Measurements from ENCODE around the gene PPP4R1. TPM values are rescaled to one million over a fixed set of nuclear protein-coding genes. Genes with fewer than 3 reads are reported as not detected.

Gene PPP4R1
- total RNA-seq, 1 experiment from 2014 or later, result 106 TPM

DNA sequence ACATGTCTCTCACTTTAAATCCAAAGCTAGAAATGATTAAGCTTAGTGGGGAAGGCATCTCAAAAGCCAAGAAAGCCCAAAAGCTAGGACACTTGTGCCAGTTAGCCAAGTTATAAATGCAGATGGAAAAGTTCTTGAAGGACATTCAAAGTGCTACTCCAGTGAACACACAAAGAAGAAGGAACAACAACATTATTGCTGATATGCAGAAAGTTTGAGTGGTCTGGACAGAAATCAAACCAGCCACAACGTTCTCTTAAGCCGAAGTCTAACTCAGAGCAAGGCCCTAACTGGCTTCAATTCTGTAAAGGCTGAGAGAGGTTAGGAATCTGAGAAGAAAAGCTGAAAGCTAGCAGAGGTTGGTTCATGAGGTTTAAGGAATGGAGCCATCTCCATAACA, 49.0 kb downstream of the PPP4R1 start:
- no peak overlapping the region for H2BK15ac ChIP-seq (ENCODE audit: low read depth, low read length)
- no CpG with 5 or more reads among the region's 2 CpGs for WGBS (ENCODE audit: extremely low coverage, insufficient read length, low lambda C conversion rate)
- no peak overlapping the region for H3K18ac ChIP-seq (ENCODE audit: insufficient read length, low read depth, low read length)
- no peak overlapping the region for H2BK20ac ChIP-seq (ENCODE audit: low read depth, low read length, poor library complexity, severe bottlenecking)
- no peak overlapping the region for H3K56ac ChIP-seq (ENCODE audit: insufficient read length, low read depth, low read length)
- H3K9me3 ChIP-seq (ENCODE audit: control insufficient read depth, low read depth, low read length), result no peaks in the 10 kb centered on the region
- no peaks in the 10 kb centered on the region for H3K79me2 ChIP-seq (ENCODE audit: insufficient read depth, low read length)
- H3K27ac ChIP-seq (ENCODE audit: insufficient read length, low read depth, low read length), result no peak overlapping the region
- Mint-ChIP-seq H3K4me3 (no peak overlapping the region), H3K9me3 (no peaks in the 10 kb centered on the region), H3K27ac (no peak overlapping the region; a peak in 1 of 7 replicates), H3K27me3 (ENCODE audit: low read depth) (no peaks in the 10 kb centered on the region), H3K36me3 (ENCODE audit: insufficient read depth in 1 of 3, low read depth in 3 of 3) (peaks cover 16 to 53% (median 52%) of the 10 kb centered on the region in 3 experiments; a peak in 6 of 7 replicates), H3K4me1 (no peaks in the 10 kb centered on the region)
- H2AFZ ChIP-seq (ENCODE audit: low read length), result no peak overlapping the region
- H2BK5ac ChIP-seq (ENCODE audit: insufficient read length, low read length), result no peak overlapping the region
- DNase-seq, result no peak
- no peak overlapping the region for H3T11ph ChIP-seq (ENCODE audit: low read length)
- no peak overlapping the region for H4K8ac ChIP-seq (replicated peaks; ENCODE audit: insufficient read length, low read depth, low read length)
- no peak overlapping the region for H3K9ac ChIP-seq (ENCODE audit: extremely low read depth, insufficient read length, low read length)
- H3K79me1 ChIP-seq (ENCODE audit: insufficient read depth, low read depth, low read length, poor library complexity, severe bottlenecking), result no peaks in the 10 kb centered on the region
- no peak overlapping the region for H2BK120ac ChIP-seq (ENCODE audit: low read depth, low read length, poor library complexity, severe bottlenecking)
- no peak overlapping the region for H2AK5ac ChIP-seq (ENCODE audit: insufficient read length, low read length)
- no peak for TF ChIP-seq CTCF (conservative IDR thresholded peaks at IDR 0.05)
- no peaks in the 10 kb centered on the region for H3K4me1 ChIP-seq (ENCODE audit: insufficient read depth, low read length)
- H4K20me1 ChIP-seq (ENCODE audit: control insufficient read depth, insufficient read depth, insufficient read length), result no peaks in the 10 kb centered on the region
- H2BK12ac ChIP-seq (ENCODE audit: insufficient read length, low read depth, low read length), result no peak overlapping the region
- no peak overlapping the region for H3K4ac ChIP-seq (ENCODE audit: low read depth, low read length)
- H3K14ac ChIP-seq (ENCODE audit: insufficient read depth, low read length), result no peak overlapping the region
- H3K4me2 ChIP-seq (ENCODE audit: insufficient read depth, insufficient read length, low read length), result no peak overlapping the region
- H3K27me3 ChIP-seq (ENCODE audit: insufficient read depth, low read length), result no peaks in the 10 kb centered on the region
- no peaks in the 10 kb centered on the region for H3K23me2 ChIP-seq (ENCODE audit: insufficient read length, low read depth, low read length, poor library complexity, severe bottlenecking)
- H4K91ac ChIP-seq (ENCODE audit: insufficient read length, low read depth, low read length), result no peak overlapping the region
- H3K23ac ChIP-seq (ENCODE audit: insufficient read length, low read depth, low read length), result no peak overlapping the region
- no peak overlapping the region for H4K5ac ChIP-seq (ENCODE audit: insufficient read length, low read depth, low read length)

All from H9 (cell line).